Skeletal muscle satellite cell (primary cell): ENCODE data around the gene CX3CR1.

ENCODE experiments used
- H3K27me3 ChIP-seq: 2 replicates; pipeline ENCODE4 v1.7.0; 2013; ENCODE audit warnings: low read length; ENCODE audit not compliant: control insufficient read depth, insufficient read depth
- H3K36me3 ChIP-seq: 2 replicates; pipeline ENCODE4 v1.7.0; 2013; ENCODE audit warnings: mild to moderate bottlenecking, control low read depth, low read length; ENCODE audit not compliant: insufficient read depth
- H3K4me1 ChIP-seq: 2 replicates; pipeline ENCODE4 v1.7.0; 2013; ENCODE audit warnings: low read length; ENCODE audit not compliant: control insufficient read depth, insufficient read depth
- H3K4me2 ChIP-seq: 2 replicates; pipeline ENCODE4 v1.7.0; 2013; ENCODE audit warnings: mild to moderate bottlenecking, low read length
- H3K4me3 ChIP-seq: 2 replicates; pipeline ENCODE4 v1.7.0; 2013; ENCODE audit warnings: low read length
- H3K9ac ChIP-seq: 2 replicates; pipeline ENCODE4 v1.7.0; 2013; ENCODE audit warnings: mild to moderate bottlenecking, low read depth, low read length, moderate library complexity
- H3K9me3 ChIP-seq: replicated peaks from 2 replicates; pipeline ENCODE4 v1.7.0; 2013; ENCODE audit warnings: mild to moderate bottlenecking, control low read depth, low read length

The CX3CR1 gene

DNA sequence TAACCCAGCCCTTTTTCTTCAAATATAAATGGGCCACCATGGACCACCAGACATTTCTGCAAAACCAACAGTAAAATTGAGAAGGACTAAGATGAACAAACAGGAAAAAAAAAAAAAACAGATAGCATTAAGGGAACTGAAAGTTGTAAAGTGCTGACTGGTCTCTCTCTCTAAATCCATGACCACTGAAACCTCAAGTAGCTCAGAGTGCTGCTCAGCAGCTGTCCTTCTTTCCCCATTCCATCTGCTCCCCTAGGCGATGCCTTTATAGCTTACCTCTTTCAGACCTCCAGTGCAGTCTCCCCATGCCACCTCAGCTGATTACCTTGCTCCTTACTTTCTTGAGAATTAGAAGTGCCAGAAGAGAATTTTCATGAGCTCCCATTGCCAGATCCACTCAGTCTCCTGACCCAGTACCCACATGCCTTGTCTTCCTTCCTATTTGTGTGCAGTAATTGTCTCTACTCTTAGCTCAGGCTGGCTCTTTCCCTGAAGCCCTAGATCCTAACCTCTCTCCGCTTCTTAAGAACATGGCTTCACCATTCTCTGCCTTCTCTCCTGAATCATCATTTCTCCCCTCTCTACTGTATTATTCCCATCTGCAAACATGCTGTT lies 63.6 kb downstream of the CX3CR1 start:
- H3K36me3 ChIP-seq, result no peaks in the 10 kb centered on the region
- H3K27me3 ChIP-seq, result peaks cover 35% of the 10 kb centered on the region
- H3K4me3 ChIP-seq, result no peak overlapping the region
- H3K9me3 ChIP-seq, result no peaks in the 10 kb centered on the region
- no peaks in the 10 kb centered on the region for H3K4me1 ChIP-seq
- no peak overlapping the region for H3K4me2 ChIP-seq
- H3K9ac ChIP-seq, result no peak overlapping the region

DNA sequence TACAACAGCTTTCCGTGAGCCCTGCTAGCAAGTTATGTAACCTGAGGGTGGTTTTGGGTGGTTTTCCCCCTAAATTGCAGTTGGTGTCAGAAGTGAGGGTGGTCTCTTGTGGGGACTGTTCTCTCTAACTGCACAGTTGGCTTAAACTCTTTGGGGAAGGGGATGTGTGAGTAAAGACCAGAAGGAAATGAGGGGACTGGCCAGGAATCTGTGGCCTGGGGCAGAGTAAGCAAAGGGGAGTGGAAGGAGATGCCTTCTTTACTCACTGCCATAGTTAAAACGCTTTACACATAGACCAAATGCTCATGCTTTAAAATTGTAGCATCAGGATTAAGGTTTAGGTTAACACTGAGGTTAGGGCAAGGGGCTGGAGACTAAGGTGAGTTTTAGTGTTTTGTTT lies 66.2 kb downstream of the CX3CR1 start:
- H3K9me3 ChIP-seq, result no peaks in the 10 kb centered on the region
- H3K4me3 ChIP-seq, result no peak overlapping the region
- peaks cover 25% of the 10 kb centered on the region for H3K27me3 ChIP-seq
- no peak overlapping the region for H3K9ac ChIP-seq
- no peaks in the 10 kb centered on the region for H3K36me3 ChIP-seq
- H3K4me1 ChIP-seq, result no peaks in the 10 kb centered on the region
- no peak overlapping the region for H3K4me2 ChIP-seq
